Left renal cortex interstitium (tissue), 4 donors: ENCODE results near the gene GGPS1. TPM values are rescaled to one million over a fixed set of nuclear protein-coding genes. Genes with fewer than 3 reads are reported as not detected.

ENCODE experiments used
- polyA plus RNA-seq, 4 donors: library from polyadenylated mRNA; unstranded; fragments of 120-200 nt; gene quantifications; one replicate each; pipeline ENCODE4 v1.2.1, GENCODE V29; 2013; ENCODE audit not compliant: insufficient read length in 4 of 4

GGPS1 gene
- polyA plus RNA-seq, 4 donors = 47.7 to 61.1 (median 57.2) TPM

Other genes with a start within 250 kb of the GGPS1 start
- gene TOMM20, start 199.7 kb upstream of the GGPS1 start, polyA plus RNA-seq = 100 to 1,000 TPM; 173 to 225 (median 207) TPM
- 10 to 100 TPM; 63.6 to 77.0 (median 73.6) TPM for gene RBM34, start 167.3 kb upstream of the GGPS1 start, polyA plus RNA-seq
- gene ARID4B, start 391 bp upstream of the GGPS1 start, polyA plus RNA-seq = 10 to 100 TPM; 44.0 to 59.6 (median 49.4) TPM
- gene TBCE, start 38.9 kb downstream of the GGPS1 start, polyA plus RNA-seq = 10 to 100 TPM; 47.6 to 60.3 (median 52.3) TPM
- gene B3GALNT2, start 175.9 kb downstream of the GGPS1 start, polyA plus RNA-seq = 10 to 100 TPM; 17.5 to 31.3 (median 26.2) TPM